ENCODE measurements around the gene OST4.

Gene OST4

DNA sequence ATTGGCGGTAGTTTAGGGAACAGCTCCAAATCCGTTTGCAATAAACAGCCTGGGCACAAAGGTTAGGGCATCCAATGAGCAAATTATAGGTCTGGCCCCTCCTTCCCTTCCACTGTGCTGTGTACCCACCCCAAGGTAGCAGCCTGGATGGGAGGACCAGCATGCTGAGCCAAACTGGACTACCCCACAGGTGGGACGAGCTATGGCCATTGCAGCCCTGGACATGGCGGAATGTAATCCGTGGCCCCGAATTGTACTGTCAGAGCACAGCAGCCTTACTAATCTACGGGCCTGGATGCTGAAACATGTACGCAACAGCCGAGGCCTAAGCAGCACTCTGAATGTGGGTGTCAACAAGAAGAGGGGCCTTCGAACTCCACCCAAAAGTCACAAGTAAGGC lies 13.2 kb downstream of the OST4 start:
- Histone ChIP-seq H3K36me3 (ENCODE audit: insufficient read depth, low read length) (peaks cover 47% of the 10 kb centered on the region; the same call in 1 of the 2 replicates), H3K9me2 (replicated peaks; ENCODE audit: low read depth, low read length) (no peaks in the 10 kb centered on the region), H3K4me3 (ENCODE audit: low read length, poor library complexity, severe bottlenecking) (no peak overlapping the region), H3K27me3 (ENCODE audit: insufficient read depth, low read length, poor library complexity, severe bottlenecking) (no peaks in the 10 kb centered on the region), H4K20me1 (ENCODE audit: insufficient read depth, low read length, poor library complexity, severe bottlenecking) (no peaks in the 10 kb centered on the region), H3F3A (ENCODE audit: low read depth) (no peaks in the 10 kb centered on the region), H3K9me3 (ENCODE audit: insufficient read depth, low read depth, low read length) (no peaks in the 10 kb centered on the region), H3K79me2 (ENCODE audit: insufficient read depth, low read length) (peaks cover 6% of the 10 kb centered on the region; the same call in 1 of the 2 replicates), H3K9ac (ENCODE audit: low read depth, low read length, poor library complexity, severe bottlenecking) (no peak overlapping the region), H3K4me2 (ENCODE audit: low read depth, low read length, poor library complexity, severe bottlenecking) (no peak overlapping the region), H3K4me1 (ENCODE audit: insufficient read depth, low read length, poor library complexity, severe bottlenecking) (peaks cover 4% of the 10 kb centered on the region), H2AFZ (ENCODE audit: low read length) (no peak overlapping the region)
- TF ChIP-seq, protein P1, sequence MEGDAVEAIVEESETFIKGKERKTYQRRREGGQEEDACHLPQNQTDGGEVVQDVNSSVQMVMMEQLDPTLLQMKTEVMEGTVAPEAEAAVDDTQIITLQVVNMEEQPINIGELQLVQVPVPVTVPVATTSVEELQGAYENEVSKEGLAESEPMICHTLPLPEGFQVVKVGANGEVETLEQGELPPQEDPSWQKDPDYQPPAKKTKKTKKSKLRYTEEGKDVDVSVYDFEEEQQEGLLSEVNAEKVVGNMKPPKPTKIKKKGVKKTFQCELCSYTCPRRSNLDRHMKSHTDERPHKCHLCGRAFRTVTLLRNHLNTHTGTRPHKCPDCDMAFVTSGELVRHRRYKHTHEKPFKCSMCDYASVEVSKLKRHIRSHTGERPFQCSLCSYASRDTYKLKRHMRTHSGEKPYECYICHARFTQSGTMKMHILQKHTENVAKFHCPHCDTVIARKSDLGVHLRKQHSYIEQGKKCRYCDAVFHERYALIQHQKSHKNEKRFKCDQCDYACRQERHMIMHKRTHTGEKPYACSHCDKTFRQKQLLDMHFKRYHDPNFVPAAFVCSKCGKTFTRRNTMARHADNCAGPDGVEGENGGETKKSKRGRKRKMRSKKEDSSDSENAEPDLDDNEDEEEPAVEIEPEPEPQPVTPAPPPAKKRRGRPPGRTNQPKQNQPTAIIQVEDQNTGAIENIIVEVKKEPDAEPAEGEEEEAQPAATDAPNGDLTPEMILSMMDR (conservative IDR thresholded peaks at IDR 0.05; ENCODE audit: low read length): no peak
- TF ChIP-seq EZH2phosphoT487 (IDR thresholded peaks at IDR 0.05; ENCODE audit: borderline replicate concordance): no peak

DNA sequence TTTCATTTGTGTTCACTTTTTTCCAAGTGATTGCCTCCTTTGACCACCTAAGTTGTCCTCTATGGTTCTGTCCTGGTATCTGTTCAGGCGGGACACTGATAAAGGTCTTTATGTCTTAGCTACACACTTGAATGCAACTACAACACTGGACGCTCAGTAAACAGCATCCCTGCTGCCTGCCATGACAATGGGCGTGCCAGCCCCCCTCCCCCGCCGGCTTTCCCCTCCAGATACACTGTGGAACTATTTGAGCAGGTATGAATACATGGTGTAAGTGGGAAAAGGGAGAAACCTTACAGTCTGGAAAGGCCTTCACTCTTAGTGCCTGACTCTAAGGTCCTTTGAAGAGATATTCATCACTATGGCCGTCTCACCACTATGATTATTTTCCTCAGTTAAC lies 14.3 kb downstream of the OST4 start:
- Histone ChIP-seq H2AFZ (ENCODE audit: low read length) (no peak overlapping the region), H3K36me3 (ENCODE audit: insufficient read depth, low read length) (peaks cover 47% of the 10 kb centered on the region; the same call in 1 of the 2 replicates), H3K27me3 (ENCODE audit: insufficient read depth, low read length, poor library complexity, severe bottlenecking) (no peaks in the 10 kb centered on the region), H3K9me3 (ENCODE audit: insufficient read depth, low read depth, low read length) (no peaks in the 10 kb centered on the region), H3K4me3 (ENCODE audit: low read length, poor library complexity, severe bottlenecking) (no peak overlapping the region), H3K79me2 (ENCODE audit: insufficient read depth, low read length) (peaks cover 16% of the 10 kb centered on the region), H3K4me2 (ENCODE audit: low read depth, low read length, poor library complexity, severe bottlenecking) (no peak overlapping the region), H3K9me2 (replicated peaks; ENCODE audit: low read depth, low read length) (no peaks in the 10 kb centered on the region), H3K9ac (ENCODE audit: low read depth, low read length, poor library complexity, severe bottlenecking) (no peak overlapping the region), H3F3A (ENCODE audit: low read depth) (no peaks in the 10 kb centered on the region), H4K20me1 (ENCODE audit: insufficient read depth, low read length, poor library complexity, severe bottlenecking) (no peaks in the 10 kb centered on the region), H3K4me1 (ENCODE audit: insufficient read depth, low read length, poor library complexity, severe bottlenecking) (peaks cover 14% of the 10 kb centered on the region)
- TF ChIP-seq EZH2phosphoT487 (IDR thresholded peaks at IDR 0.05; ENCODE audit: borderline replicate concordance): no peak
- TF ChIP-seq, protein P1 (conservative IDR thresholded peaks at IDR 0.05; ENCODE audit: low read length): no peak

DNA sequence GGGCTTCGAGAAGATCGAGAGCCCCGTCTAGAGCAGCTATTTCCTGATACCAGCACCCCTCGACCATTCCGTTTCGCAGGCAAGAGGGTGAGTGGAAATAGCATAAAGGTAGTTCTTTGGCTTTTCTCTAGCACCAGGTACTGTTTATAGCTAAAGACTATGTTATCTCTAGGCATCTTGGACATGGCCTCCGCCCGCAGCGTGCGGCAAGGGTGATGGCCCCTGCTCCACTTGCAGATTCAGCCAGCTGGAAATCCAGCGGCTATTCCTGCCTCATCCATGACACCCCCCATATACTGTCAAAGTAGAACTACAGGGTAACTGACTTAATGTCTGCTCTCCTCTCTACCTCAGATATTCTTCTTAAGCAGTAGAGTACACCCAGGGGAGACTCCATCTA lies 16.7 kb downstream of the OST4 start:
- H3K9me3 ChIP-seq (ENCODE audit: insufficient read depth, low read depth, low read length): no peaks in the 10 kb centered on the region
- H3K4me3 ChIP-seq (ENCODE audit: low read length, poor library complexity, severe bottlenecking): no peak overlapping the region
- peaks cover 46% of the 10 kb centered on the region; the same call in 1 of the 2 replicates for H3K36me3 ChIP-seq (ENCODE audit: insufficient read depth, low read length)
- no peak overlapping the region for H3K4me2 ChIP-seq (ENCODE audit: low read depth, low read length, poor library complexity, severe bottlenecking)
- peaks cover 19% of the 10 kb centered on the region for H3K4me1 ChIP-seq (ENCODE audit: insufficient read depth, low read length, poor library complexity, severe bottlenecking)
- H2AFZ ChIP-seq (ENCODE audit: low read length): no peak overlapping the region
- TF ChIP-seq, protein P1 (conservative IDR thresholded peaks at IDR 0.05; ENCODE audit: low read length): no peak
- TF ChIP-seq EZH2phosphoT487 (IDR thresholded peaks at IDR 0.05; ENCODE audit: borderline replicate concordance): no peak
- no peak overlapping the region for H3K9ac ChIP-seq (ENCODE audit: low read depth, low read length, poor library complexity, severe bottlenecking)
- H3F3A ChIP-seq (ENCODE audit: low read depth): peaks cover 3% of the 10 kb centered on the region; the same call in 1 of the 2 replicates
- H3K9me2 ChIP-seq (replicated peaks; ENCODE audit: low read depth, low read length): no peaks in the 10 kb centered on the region
- no peaks in the 10 kb centered on the region for H4K20me1 ChIP-seq (ENCODE audit: insufficient read depth, low read length, poor library complexity, severe bottlenecking)
- no peaks in the 10 kb centered on the region for H3K27me3 ChIP-seq (ENCODE audit: insufficient read depth, low read length, poor library complexity, severe bottlenecking)
- peaks cover 21% of the 10 kb centered on the region for H3K79me2 ChIP-seq (ENCODE audit: insufficient read depth, low read length)

All from Loucy (cell line).